NCI-H2029 (cell line): Measurements from ENCODE around the gene UGDH.
"Not testable (repeated sequence)": the region's sequence is repeated elsewhere in the genome, so short reads cannot be mapped to it uniquely, and the experiment has no call there.

ENCODE experiments used
- DNase-seq: peaks from one replicate; lab custom pipeline; 2025; lab: John Stamatoyannopoulos, UW

The UGDH gene

DNA sequence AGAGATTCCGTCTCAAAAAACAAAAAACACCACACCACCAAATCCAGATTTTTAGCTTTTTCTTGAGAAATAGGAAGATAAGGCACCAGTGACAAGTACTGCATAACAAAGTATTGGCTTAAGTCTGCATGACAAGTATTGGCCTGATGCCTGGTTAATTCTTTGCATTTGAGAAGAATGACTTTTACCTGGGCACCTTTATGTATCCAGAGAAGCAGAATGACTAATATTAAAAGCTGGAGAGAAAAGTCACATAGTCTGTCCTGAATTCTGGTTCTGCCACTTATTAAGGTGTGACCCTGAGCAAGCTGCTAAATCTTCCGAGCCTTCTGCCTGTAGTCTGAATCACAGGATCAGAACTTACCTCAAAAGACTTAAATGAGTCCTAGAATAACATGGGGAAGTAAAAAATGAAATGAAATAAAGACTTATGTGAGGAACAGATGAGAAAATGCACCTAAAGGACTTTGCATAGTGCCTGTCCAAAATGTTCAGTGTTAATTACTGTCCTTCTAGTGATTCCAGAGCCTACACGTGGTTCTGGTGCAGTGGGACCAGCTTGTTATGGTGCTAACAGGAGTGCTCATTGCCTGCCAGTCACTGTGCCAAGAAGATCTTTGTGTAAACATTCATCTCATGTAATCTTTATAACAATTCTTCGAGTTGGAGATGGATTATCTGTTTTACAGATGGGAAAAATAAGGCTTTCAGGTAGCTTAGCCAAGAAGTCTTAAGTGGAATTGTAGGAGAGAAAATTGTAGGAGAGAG lies 31.6 kb downstream of the UGDH start:
- no peak for DNase-seq

DNA sequence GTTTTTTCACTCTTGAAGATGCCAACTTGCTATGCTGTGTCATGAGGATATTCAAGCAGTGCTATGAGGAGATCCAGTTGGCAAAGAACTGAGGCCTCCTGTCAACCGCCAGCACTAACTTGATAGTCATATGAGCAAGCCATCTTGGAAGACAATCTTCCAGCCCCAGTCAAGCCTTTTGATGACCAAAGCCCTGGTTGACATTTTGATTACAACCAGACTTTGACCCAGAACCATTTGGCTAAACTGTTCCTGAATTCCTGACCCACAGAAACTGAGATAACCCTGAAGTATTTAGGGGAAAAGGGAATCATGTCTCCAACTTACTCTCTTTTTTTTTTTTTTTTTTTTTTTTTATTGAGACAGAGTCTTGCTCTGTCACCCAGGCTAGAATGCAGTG lies 32.9 kb downstream of the UGDH start:
- DNase-seq = no peak

DNA sequence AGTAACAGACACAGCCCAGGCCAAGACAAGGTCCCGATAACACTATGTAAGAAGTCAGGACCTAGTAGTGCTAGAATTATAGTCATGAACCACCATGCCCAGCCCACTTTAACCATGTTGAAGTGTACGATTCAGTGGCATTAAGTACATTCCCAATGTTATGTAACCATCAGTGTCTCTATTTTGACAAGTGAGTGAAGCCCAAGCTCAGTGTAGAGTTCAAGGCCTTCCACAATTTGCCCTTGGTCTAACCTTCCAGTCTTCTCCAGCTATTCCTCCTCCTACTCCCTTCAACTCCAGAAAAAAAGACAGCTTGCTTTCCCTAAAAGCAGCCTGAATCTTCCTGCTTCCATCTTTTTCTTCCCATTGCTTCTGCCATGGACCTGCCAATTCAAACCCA lies 36.9 kb downstream of the UGDH start:
- no peak for DNase-seq

DNA sequence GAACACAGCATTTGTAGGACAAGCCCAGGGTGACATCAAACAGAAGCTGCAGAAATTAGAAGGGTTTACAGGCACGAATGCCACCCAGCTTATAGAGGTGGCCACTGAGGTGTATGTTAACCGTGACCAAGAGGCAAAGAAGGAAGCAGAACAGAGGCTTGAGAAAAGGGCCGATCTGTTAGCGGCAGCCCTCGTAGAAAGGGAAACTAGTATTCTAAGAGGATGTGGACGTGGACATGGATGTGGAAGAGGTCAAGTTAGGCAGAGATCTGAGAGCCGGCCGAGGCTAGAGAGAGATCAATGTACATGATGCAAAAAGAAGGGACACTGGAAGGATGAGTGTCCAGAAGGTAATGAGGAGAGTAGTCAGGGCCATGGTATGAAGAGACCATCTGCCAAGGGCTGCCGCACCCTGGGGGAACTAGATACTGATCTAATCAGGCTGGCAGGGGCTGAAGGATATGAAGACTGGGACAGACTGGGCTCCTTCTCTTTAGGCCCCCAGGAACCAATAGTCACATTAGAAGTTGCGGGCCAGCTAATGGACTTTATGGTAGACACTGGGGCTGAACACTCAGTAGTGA lies 40.9 kb downstream of the UGDH start:
- DNase-seq = no peak

DNA sequence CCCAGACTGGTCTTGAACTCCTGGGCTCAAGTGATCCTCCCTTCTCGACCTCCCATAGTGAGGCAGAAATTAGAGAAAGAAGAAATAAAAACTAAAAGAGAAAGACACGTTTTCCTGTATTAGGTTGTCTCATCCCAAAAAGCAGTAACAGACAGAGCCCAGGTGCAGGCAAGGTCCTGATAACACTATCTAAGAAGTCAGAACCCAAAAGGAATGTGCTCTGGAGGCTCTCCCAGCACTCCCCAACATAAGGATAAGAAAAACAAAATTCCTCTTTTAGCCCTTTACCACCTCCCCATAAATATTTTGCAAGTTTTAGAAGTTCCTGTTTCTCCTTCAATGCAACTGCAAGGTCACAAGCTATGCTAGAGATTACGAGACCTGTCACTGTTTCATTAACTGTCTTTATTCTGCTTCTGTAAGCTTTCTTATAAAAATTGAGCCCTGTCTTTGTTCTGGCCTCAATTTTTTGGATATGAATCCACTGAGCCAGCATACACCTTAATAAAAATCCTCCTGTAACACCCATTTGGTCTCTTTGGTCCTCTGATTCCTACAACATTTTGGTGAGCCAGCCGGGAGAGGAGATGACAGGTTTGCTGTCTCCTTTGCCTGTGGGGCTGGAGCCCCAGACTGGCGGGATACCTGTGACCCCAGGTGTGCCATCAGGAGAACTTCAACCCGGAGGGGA lies 42.5 kb downstream of the UGDH start:
- no peak for DNase-seq

DNA sequence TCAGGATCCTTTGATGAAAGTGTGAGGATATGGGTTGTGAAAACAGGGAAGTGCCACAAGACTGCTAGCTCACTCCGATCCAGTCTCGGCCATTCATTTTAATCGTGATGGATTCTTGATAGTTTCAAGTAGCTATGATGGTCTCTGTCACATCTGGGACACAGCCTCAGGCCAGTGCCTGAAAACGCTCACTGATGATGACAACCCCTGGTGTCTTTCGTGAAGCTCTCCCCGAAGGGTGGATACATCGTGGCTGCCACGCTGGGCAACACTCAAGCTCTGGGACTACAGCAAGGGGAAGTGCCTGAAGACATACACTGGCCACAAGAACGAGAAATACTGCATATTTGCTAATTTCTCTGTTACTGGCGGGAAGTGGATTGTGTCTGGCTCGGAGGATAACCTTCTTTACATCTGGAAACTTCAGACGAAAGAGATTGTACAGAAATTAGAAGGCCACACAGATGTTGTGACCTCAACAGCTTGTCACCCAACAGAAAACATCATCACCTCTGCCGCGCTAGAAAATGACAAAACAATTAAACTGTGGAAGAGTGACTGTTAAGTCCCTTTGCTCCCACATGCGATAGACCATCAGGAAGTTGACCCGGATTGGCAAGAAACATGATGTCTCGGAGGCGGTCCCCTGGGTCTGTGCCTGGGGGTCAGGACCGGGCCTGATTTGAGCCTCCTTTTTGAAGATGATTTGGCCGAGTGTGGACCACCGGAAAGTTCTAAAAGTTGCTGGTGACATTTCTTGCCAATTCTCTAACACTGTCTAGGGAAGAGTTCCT lies 46.1 kb downstream of the UGDH start:
- no peak for DNase-seq

DNA sequence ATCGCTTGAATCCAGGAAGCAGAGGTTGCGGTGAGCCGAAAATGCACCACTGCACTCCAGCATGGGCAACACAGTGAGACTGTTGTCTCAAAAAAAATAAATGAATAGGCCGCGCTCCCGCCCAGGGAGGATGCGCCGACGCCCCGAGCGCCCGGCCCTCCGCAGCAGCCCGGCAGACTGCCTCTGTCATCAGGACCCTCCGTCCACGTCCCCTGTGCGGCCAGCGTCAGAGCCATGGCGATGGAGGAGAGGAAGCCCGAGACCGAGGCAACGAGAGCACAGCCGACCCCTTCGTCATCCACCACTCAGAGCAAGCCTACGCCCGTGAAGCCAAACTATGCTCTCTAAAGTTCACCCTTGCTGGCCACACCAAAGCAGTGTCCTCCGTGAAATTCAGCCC lies 47.0 kb downstream of the UGDH start:
- no peak for DNase-seq

DNA sequence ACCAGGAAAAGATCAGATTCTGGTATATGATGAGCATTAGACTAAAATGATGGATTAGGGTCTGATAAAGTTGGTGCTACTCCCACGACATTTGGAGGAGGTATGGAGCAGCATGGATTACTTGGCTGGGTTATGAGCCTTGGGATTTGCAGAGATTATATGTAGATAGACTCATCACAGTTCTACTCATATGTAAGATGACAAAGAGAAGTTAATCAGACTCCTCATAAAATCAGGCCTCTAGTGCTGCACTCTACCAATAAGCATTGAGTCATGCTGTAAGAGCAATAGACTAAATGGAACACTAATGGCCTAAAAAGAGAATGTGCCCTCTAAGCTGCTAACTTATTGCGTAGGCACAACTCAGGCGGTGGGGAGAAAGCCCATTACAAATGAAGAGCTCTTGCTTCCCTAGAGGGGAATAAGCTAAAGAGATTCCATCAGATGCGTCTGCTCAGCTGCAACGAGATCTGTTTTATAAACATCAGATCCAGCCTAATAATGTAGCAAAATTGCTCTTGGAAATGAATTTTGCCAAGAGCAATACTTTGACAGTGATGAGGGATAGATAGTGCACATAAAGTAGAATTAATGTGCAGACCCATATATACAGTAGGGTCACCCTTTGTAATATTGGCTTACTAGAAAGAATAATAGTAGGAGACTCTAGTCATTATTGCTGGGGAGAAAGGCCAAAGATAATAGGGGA lies 50.9 kb downstream of the UGDH start:
- no peak for DNase-seq

DNA sequence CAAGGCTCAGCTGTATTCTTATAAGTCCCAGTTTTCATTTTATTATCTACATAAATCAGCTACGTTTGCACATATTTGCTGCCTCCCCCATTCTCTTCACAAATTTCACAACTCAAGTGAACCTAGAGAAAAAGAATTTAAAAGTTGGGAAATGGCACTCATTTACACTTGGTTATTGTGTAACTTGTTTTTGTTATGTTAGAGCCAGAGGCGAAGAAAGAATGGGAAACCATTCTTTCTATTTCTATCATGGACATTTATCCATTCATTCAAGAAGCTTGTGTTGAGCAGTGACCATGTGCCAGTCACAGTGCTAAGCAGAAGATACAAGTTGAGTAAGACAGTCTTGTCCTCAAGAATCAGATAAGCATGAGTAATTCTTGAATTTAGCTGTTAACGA lies 54.8 kb downstream of the UGDH start:
- no peak for DNase-seq

DNA sequence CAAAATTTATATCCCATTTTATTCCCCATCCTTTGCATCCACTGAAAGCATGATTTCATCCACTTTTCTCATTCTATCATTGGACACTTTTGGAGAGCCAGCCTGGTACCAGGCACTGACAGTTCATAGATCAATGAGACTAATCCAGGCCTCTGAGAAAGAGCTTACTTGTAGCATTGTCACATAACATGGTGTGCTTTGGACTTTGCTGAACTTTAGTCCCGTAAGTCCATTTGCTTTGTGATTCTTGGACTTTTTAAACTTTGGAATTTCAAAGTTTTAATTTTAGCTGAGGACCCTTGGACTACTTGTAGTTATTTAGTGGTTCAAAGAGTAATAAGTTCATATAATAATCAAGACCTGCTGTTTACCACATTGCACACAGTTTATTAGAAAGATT lies 56.8 kb downstream of the UGDH start:
- DNase-seq = no peak

DNA sequence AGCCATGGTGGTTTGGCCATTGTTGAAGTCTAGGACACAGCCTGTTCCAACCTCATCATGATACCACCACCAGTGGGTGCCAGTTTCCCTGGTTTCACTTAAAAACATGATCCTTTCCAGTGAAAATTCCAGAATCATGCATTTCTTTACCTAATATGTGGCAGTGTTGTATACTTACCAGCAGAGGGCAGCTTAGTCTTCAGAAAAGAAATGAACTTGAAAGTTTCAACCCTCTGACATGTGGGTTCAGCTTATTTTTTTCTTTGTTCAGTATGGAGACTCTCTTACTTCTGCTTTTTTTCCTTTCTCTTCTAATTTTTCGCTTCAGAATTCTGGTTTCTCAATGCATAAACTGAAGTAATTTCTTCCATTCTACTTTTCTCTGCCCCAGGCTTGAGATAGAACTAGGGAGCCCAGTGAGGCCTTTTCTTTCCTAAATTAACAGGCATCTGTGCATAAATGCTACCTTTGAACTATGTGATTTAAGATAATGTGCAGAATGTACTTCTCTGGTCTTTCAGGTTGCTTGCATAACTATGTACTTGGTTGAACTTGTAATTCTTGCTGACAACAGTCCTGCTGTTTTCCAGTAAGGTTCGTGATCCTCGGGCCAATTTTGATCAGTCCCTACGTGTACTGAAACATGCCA lies 57.7 kb downstream of the UGDH start:
- peak; percentile 18 for DNase-seq

DNA sequence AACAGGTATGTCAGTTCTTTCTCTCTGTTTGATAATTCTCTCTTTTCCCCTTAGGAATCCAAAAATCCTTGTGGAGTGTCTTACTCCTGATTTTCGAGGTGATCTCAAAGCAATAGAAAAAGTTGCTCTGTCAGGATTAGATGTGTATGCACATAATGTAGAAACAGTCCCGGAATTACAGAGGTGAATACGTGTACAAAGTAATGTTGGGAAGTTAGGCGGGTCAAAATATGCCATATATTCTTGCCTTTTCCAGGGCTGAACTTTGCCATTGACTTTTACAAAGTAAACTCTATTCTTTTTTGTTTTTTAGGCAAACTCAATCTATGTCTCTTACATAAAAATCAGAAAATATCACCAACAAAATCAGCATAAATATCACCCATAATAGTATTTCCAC lies 59.8 kb downstream of the UGDH start:
- no peak for DNase-seq

DNA sequence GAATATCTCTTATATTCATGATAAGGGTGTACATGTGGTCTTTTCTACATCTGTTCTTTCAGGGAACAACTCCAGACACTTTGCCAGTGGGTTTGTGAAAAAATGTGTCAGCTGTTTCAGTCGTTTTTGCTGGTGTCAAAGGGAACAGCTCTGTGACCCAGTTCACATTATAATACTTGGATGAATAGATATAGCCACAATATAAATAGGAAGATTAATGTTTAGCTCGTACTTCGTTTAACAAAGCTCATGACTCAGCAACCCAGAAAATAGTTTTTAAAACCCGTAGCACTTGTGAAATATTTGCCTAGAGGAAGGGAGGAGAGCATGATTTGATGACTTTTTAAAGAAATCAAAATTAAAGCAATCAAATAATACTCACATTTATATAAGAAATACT lies 60.5 kb downstream of the UGDH start:
- DNase-seq = no peak

DNA sequence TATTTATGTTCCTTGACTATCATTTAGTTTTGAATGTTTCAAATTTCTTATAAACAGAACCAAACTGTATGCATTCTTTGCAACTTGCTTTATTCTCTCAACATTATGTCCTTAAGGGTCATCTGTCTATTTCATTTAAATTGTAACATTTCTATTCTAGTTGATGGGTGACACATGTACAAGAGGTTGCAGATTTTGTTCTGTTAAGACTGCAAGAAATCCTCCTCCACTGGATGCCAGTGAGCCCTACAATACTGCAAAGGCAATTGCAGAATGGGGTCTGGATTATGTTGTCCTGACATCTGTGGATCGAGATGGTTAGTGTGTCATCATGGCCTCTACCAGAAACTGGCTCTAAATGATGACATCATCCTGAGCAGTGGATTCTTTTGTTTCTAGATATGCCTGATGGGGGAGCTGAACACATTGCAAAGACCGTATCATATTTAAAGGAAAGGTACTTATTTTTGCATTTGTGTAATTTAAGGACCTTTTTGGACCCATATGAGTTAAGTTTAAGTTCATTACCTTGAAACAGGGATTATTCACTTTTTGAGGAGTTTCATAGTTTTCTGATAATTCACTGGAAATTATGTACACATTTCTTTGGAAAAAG lies 62.2 kb downstream of the UGDH start:
- no peak for DNase-seq

DNA sequence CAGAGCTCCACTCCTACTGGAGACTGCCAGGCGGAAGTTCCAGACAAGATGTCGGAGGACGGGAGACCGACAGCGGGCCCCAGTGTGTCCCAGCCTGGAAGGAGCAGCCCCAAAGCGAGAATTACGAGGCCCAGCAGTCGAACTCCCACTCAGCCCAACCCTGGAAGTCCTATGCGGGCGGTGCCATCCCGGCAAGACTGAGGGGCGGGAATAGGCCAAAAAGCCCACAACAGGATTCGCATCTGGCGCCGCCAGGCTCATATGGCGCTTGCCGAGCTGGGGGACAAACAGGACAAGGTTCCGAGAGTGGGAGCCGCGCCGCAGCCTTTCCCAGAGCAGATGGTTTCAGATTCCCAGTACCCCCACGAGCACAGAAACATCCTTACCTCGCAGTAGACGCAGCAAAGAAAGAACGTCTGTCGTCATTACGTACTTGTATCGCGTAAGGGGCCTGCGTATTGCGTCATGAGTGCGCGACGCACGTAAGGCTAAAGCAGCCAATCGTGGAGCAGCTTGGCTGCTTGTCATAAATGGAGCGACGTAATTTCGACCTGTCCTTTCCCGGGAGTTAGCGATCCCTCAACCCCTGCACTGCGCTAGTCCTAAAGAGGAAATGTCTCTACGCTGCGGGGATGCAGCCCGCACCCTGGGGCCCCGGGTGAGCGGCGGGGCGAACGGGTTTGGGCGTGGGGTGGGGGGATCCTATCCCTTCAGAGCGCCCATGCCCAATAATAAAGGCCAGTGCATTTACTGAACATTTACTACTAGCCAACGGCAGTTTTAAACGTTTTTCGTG lies 68.5 kb downstream of the UGDH start, which contains the start of the genes LIAS and RPL9:
Gene LIAS, plus strand, starts transcription at position 552 of the 796 bp plus-strand sequence. Its CDS starts 62 bp downstream, at position 614.
Gene RPL9, minus strand, starts transcription at position 418 of the 796 bp plus-strand sequence. CDS start 483 bp downstream, outside the sequence.
- DNase-seq = peak; percentile 98

DNA sequence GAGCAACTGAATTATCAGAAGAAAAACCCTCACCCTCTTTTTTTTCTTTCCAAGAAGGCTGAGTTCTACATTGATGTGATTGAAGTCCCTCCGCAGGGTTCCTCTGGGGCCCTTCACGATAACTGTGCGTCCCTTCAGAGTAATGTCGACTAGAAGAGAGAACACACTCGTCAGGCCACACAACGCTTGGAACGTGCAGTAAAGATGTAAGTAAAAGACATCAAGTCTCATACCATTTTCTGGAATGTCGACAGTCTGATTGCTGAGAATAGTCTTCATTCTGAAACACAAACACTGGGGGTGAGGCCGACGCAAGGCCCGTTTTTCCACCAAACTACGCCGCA lies 69.1 kb downstream of the UGDH start:
- not testable (repeated sequence) for DNase-seq

DNA sequence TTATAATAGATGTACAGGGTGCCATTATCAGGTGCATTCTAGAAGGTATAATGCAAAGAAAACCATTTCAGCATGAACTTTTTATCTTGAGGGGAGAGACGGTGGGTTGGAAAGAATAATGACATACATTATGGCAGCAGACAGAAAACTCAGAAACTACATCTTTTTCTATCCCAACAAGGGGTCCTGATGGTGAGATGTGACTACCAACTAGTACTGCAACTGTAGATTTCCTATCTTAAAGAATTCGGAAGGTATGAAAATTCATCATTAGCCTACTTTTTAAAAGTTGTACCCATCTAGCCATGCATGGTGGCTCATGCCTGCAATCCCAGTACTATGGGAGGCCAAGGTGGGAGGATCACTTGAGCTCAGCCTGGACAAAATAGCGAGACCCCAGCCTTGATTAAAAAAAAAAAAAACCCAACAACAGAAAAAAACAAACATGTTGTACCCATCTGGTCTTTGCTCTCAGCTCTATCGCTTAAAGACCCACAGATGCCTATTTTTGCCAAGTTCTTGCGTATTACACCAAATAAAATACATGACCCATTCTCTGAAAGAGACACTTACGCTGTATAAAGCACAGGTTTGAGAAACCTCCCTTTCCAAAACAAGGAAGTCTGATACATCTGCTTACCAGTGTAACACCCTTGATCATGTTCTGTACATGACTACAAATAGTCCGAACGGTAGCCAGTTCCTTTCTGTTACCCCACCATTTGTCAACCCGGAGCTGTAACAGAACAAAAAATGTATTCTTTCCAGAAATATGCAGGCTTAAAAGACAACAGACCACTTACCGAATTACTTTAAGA lies 70.1 kb downstream of the UGDH start:
- no peak for DNase-seq

DNA sequence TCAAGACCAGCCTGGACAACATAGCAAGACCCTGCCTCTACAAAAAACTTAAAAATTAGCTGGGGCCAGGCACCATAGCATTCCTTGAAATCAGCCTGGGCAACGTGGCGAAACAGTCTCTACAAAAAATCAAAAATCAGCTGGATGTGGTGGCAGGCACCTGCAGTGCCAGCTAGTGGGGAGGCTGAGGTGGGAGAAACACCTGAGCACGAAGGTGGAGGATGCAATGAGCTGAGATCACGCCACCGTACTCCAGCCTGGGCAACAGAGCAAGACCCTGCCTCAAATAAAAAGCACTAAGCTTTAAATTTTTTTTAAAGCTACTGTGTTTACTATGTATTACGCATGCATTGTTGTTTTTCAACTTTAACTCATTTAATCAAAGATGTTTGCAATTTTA lies 71.8 kb downstream of the UGDH start:
- DNase-seq = no peak

DNA sequence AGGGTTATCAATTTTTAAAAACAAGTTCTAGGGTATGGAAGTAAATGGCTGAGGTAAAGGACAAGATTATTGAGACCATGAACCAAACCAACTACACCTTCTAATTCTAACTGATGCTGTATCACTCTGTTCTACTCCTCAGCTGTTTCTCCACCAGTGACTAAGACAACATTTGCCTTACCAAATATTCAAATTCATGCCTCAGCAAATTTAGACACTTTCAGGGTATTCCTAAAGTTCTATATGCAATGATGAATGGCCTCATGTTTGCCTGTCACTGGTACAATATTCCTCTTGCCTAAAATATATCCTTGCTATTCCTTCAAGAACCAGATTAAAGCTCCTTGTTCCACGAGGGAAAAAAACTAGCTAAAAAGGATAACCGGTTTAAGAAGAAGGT lies 73.5 kb downstream of the UGDH start:
- DNase-seq = no peak
